Choroid plexus epithelial cell (primary cell): ENCODE measurements around the gene TMEM30A.

Source experiments
- DNase-seq: peaks from one replicate; pipeline ENCODE4 v3.0.0-alpha.2; 2010; ENCODE audit warnings: low read depth
- H3K4me3 ChIP-seq: 2 replicates; pipeline ENCODE4 v1.5.1; 2011; ENCODE audit warnings: low read depth, mild to moderate bottlenecking, control low read depth, low read length, moderate library complexity
- CTCF ChIP-seq: conservative IDR thresholded peaks from 2 replicates; pipeline ENCODE4 v1.5.1; 2011; ENCODE audit warnings: low read depth, mild to moderate bottlenecking, control low read depth, inconsistent platforms, low read length, moderate library complexity

Gene TMEM30A

DNA sequence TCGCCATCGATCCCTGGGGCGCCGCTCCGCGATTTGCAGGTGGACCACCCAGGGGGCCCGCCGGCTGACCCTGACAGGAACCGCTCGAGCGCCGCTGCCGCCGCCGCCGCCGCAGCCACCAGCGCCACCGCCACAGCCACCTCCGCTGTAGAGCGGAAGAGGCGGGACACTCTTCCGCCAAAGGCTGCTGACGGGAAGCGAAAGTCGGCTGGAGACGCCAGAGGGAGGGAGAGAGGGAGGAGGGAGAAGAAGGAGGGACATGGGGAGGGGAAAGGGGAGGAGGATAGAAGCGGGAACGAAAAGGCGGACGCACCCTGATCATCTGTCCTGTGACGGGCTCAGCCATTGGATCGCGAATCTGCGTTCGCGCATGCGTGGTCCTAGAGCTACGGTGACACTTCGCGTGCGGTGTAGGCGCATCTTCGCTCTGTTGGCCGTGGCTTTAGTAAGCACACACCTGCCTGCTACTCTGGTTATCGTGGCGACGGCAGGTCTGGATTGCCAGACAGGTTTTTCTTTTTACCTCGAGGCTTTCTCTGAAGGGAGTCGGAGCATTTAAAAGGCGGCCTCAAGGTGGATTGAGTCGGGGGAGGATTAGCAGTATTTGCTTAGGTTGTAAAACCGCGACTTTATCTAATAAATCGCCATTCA lies at the start of gene TMEM30A:
TMEM30A (minus strand) TSS at position 161 of the 651 bp plus-strand sequence; CDS start at position 7, 154 bp downstream.
- no peak for TF ChIP-seq CTCF
- peak; percentile 100 for DNase-seq
- peak within 1 kb of the TSS; percentile 84 for H3K4me3 ChIP-seq

- H3K4me3 ChIP-seq, result no peak overlapping the region
- no peak for DNase-seq
- no peak for TF ChIP-seq CTCF
These were observed 49.1 kb upstream of the TMEM30A start for GRCh38 chr6:75333676-75334200.

DNA sequence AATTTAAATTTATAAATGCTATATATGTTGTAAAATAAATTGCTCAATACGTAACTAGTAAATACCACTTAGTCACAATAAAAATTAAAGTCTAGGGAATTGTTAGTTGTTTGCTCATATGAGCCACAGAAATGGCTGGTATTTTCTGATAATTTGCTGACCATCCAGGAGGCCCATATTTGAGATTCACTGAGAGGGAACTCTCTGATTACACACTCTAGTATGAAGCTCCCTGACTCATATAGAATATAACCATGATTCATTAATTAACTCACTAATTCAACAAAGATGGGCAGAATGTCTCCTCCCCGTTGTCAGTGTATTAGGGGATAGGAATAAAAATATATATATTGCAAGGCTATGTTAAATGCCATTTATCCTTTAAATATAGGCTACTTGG lies 46.6 kb upstream of the TMEM30A start:
- no peak for TF ChIP-seq CTCF
- H3K4me3 ChIP-seq, result no peak overlapping the region
- no peak for DNase-seq

GRCh38 chr6:75329703-75330102 lies 45.1 kb upstream of the TMEM30A start:
- no peak for TF ChIP-seq CTCF
- no peak for DNase-seq
- H3K4me3 ChIP-seq, result no peak overlapping the region

GRCh38 chr6:75327807-75328206 lies 43.2 kb upstream of the TMEM30A start:
- no peak overlapping the region for H3K4me3 ChIP-seq
- no peak for TF ChIP-seq CTCF
- no peak for DNase-seq

- peak; percentile 52 for DNase-seq
- TF ChIP-seq CTCF, result no peak
- no peak overlapping the region for H3K4me3 ChIP-seq
These were observed 42.1 kb upstream of the TMEM30A start for GRCh38 chr6:75326557-75327258.
